ENCODE results near the gene FOXK2.

DNA sequence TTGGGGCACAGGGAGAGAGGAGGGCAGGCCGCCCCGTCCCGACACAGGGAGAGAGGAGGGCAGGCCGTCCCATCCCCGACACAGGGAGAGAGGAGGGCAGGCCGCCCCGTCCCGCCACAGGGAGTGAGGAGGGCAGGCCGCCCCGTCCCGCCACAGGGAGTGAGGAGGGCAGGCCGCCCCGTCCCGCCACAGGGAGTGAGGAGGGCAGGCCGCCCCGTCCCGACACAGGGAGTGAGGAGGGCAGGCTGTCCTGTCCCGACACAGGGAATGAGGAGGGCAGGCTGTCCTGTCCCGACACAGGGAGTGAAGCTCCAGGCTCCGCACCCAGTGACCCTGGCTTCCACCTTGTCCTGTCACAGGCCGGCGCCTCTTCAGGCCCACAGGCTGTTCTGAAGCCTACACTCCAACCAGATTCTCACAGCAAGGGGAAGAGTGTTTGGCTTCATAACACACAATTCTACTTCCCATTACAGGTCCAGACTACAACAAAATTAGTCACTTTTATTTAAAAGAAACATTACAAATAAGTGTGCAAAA, 94.6 kb downstream of the FOXK2 start:
- TF ChIP-seq RCOR1 (IDR thresholded peaks at IDR 0.05; ENCODE audit: low read depth, low read length) (no peak), CHD2 (IDR thresholded peaks at IDR 0.05; ENCODE audit: low read length, partially characterized antibody) (no peak), PHF8 (IDR thresholded peaks at IDR 0.05; ENCODE audit: borderline replicate concordance, low read depth) (no peak), RFX5 (IDR thresholded peaks at IDR 0.05) (no peak), POLR2A (IDR thresholded peaks at IDR 0.05; ENCODE audit: low read length) (no peak), RAD21 (conservative IDR thresholded peaks at IDR 0.05 in 1 of 2, IDR thresholded peaks at IDR 0.05 in 1 of 2) (no peak)
- TF ChIP-seq, protein P1, sequence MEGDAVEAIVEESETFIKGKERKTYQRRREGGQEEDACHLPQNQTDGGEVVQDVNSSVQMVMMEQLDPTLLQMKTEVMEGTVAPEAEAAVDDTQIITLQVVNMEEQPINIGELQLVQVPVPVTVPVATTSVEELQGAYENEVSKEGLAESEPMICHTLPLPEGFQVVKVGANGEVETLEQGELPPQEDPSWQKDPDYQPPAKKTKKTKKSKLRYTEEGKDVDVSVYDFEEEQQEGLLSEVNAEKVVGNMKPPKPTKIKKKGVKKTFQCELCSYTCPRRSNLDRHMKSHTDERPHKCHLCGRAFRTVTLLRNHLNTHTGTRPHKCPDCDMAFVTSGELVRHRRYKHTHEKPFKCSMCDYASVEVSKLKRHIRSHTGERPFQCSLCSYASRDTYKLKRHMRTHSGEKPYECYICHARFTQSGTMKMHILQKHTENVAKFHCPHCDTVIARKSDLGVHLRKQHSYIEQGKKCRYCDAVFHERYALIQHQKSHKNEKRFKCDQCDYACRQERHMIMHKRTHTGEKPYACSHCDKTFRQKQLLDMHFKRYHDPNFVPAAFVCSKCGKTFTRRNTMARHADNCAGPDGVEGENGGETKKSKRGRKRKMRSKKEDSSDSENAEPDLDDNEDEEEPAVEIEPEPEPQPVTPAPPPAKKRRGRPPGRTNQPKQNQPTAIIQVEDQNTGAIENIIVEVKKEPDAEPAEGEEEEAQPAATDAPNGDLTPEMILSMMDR (IDR thresholded peaks at IDR 0.05) = no peak
